ENCODE results near the gene ULK3.

ULK3 gene

GRCh38 chr15:74795966-74796625 is 46.9 kb downstream of the ULK3 start:
- H3K27ac ChIP-seq (ENCODE audit: low read depth, low read length) = no peak overlapping the region
- no peak overlapping the region for H3K4me3 ChIP-seq (ENCODE audit: low read length)
- no peaks in the 10 kb centered on the region for H3K27me3 ChIP-seq (ENCODE audit: control insufficient read depth, low read length)
- no peaks in the 10 kb centered on the region for H3K9me2 ChIP-seq (replicated peaks; ENCODE audit: control insufficient read depth, low read length)
- H4K20me1 ChIP-seq (ENCODE audit: control insufficient read depth, insufficient read depth, low read depth, low read length) = peaks cover 56% of the 10 kb centered on the region
- peaks cover 84% of the 10 kb centered on the region for H3K79me2 ChIP-seq (ENCODE audit: control insufficient read depth, low read length)
- no peaks in the 10 kb centered on the region for H3K9me3 ChIP-seq (ENCODE audit: control insufficient read depth, insufficient read depth, low read length)
- H3F3A ChIP-seq (ENCODE audit: control insufficient read depth, insufficient read depth) = peaks cover 27% of the 10 kb centered on the region
- H3K4me2 ChIP-seq (ENCODE audit: low read length) = no peak overlapping the region
- TF ChIP-seq, protein P1, sequence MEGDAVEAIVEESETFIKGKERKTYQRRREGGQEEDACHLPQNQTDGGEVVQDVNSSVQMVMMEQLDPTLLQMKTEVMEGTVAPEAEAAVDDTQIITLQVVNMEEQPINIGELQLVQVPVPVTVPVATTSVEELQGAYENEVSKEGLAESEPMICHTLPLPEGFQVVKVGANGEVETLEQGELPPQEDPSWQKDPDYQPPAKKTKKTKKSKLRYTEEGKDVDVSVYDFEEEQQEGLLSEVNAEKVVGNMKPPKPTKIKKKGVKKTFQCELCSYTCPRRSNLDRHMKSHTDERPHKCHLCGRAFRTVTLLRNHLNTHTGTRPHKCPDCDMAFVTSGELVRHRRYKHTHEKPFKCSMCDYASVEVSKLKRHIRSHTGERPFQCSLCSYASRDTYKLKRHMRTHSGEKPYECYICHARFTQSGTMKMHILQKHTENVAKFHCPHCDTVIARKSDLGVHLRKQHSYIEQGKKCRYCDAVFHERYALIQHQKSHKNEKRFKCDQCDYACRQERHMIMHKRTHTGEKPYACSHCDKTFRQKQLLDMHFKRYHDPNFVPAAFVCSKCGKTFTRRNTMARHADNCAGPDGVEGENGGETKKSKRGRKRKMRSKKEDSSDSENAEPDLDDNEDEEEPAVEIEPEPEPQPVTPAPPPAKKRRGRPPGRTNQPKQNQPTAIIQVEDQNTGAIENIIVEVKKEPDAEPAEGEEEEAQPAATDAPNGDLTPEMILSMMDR (IDR thresholded peaks at IDR 0.05; ENCODE audit: low read depth, low read length, poor library complexity, severe bottlenecking) = no peak
- TF ChIP-seq EZH2phosphoT487 (IDR thresholded peaks at IDR 0.05; ENCODE audit: borderline replicate concordance, low read length) = no peak
- H3K4me1 ChIP-seq (ENCODE audit: control insufficient read depth, low read length) = peaks cover 89% of the 10 kb centered on the region
- H3K36me3 ChIP-seq (ENCODE audit: control insufficient read depth, low read length) = peaks cover 87% of the 10 kb centered on the region

GRCh38 chr15:74794970-74795349 is 48.0 kb downstream of the ULK3 start:
- TF ChIP-seq EZH2phosphoT487 (IDR thresholded peaks at IDR 0.05; ENCODE audit: borderline replicate concordance, low read length) = no peak
- TF ChIP-seq, protein P1 (IDR thresholded peaks at IDR 0.05; ENCODE audit: low read depth, low read length, poor library complexity, severe bottlenecking) = no peak
- no peak overlapping the region for H3K4me3 ChIP-seq (ENCODE audit: low read length)
- H3K36me3 ChIP-seq (ENCODE audit: control insufficient read depth, low read length) = peaks cover 87% of the 10 kb centered on the region
- H4K20me1 ChIP-seq (ENCODE audit: control insufficient read depth, insufficient read depth, low read depth, low read length) = peaks cover 48% of the 10 kb centered on the region
- H3K79me2 ChIP-seq (ENCODE audit: control insufficient read depth, low read length) = peaks cover 95% of the 10 kb centered on the region
- H3K27me3 ChIP-seq (ENCODE audit: control insufficient read depth, low read length) = no peaks in the 10 kb centered on the region
- H3F3A ChIP-seq (ENCODE audit: control insufficient read depth, insufficient read depth) = peaks cover 34% of the 10 kb centered on the region
- H3K9me3 ChIP-seq (ENCODE audit: control insufficient read depth, insufficient read depth, low read length) = no peaks in the 10 kb centered on the region
- no peaks in the 10 kb centered on the region for H3K9me2 ChIP-seq (replicated peaks; ENCODE audit: control insufficient read depth, low read length)
- H3K4me2 ChIP-seq (ENCODE audit: low read length) = peak overlapping the region; percentile 15; the same call in 1 of the 2 replicates
- H3K4me1 ChIP-seq (ENCODE audit: control insufficient read depth, low read length) = peaks cover 95% of the 10 kb centered on the region
- peak overlapping the region; percentile 2; the same call in 1 of the 2 replicates for H3K27ac ChIP-seq (ENCODE audit: low read depth, low read length)

GRCh38 chr15:74794248-74794969 is 48.5 kb downstream of the ULK3 start:
- Histone ChIP-seq H3K4me2 (ENCODE audit: low read length) (peak overlapping the region; percentile 15; the same call in 1 of the 2 replicates), H3F3A (ENCODE audit: control insufficient read depth, insufficient read depth) (peaks cover 37% of the 10 kb centered on the region), H3K36me3 (ENCODE audit: control insufficient read depth, low read length) (peaks cover 87% of the 10 kb centered on the region), H3K4me1 (ENCODE audit: control insufficient read depth, low read length) (peaks cover 95% of the 10 kb centered on the region), H3K27me3 (ENCODE audit: control insufficient read depth, low read length) (no peaks in the 10 kb centered on the region), H3K79me2 (ENCODE audit: control insufficient read depth, low read length) (peaks cover 96% of the 10 kb centered on the region), H3K9me3 (ENCODE audit: control insufficient read depth, insufficient read depth, low read length) (no peaks in the 10 kb centered on the region), H3K9me2 (replicated peaks; ENCODE audit: control insufficient read depth, low read length) (no peaks in the 10 kb centered on the region), H3K27ac (ENCODE audit: low read depth, low read length) (peak overlapping the region; percentile 2; the same call in 1 of the 2 replicates), H4K20me1 (ENCODE audit: control insufficient read depth, insufficient read depth, low read depth, low read length) (peaks cover 42% of the 10 kb centered on the region), H3K4me3 (ENCODE audit: low read length) (no peak overlapping the region)
- no peak for TF ChIP-seq EZH2phosphoT487 (IDR thresholded peaks at IDR 0.05; ENCODE audit: borderline replicate concordance, low read length)
- TF ChIP-seq, protein P1 (IDR thresholded peaks at IDR 0.05; ENCODE audit: low read depth, low read length, poor library complexity, severe bottlenecking) = no peak
